Activated CD4-positive, alpha-beta T cell treated with anti-CD3 and anti-CD28 coated beads for 36 hours (primary cell): ENCODE measurements around the gene ZNF710. TPM values are rescaled to one million over a fixed set of nuclear protein-coding genes. Genes with fewer than 3 reads are reported as not detected.
A peak's percentile ranks its signal among the peaks of the same experiment; 100 is the strongest.

Source experiments
- ATAC-seq: fragments of 200-7000 bp; cut with Tn5 transposase; one replicate; pipeline ENCODE4 v1.10.0; 2021; ENCODE audit warnings: mild to moderate bottlenecking, moderate library complexity
- CTCF ChIA-PET: fragments of 350-600 bp; sonication (Branson Sonifier 250); formaldehyde crosslinking; loops from one replicate; lab custom pipeline; 2021; ENCODE audit warnings: antibody characterized with exemption; lab: Charles Lee
- POLR2A ChIA-PET: fragments of 350-600 bp; sonication (Branson Sonifier 250); formaldehyde crosslinking; loops from one replicate; lab custom pipeline; 2021; ENCODE audit warnings: antibody characterized with exemption, inconsistent platforms; lab: Charles Lee
- DNase-seq: peaks from one replicate; pipeline ENCODE4 v3.0.0-alpha.2; 2020
- H3K27ac Mint-ChIP-seq: one replicate; pipeline ENCODE4 v1.8.0; 2021; ENCODE audit warnings: mixed read lengths
- H3K27me3 Mint-ChIP-seq: one replicate; pipeline ENCODE4 v1.8.0; 2021; ENCODE audit warnings: mixed read lengths
- H3K36me3 Mint-ChIP-seq: one replicate; pipeline ENCODE4 v1.8.0; 2021; ENCODE audit warnings: low read depth, mixed read lengths
- H3K4me1 Mint-ChIP-seq: one replicate; pipeline ENCODE4 v1.8.0; 2021; ENCODE audit warnings: mixed read lengths
- H3K4me3 Mint-ChIP-seq: one replicate; pipeline ENCODE4 v1.8.0; 2021; ENCODE audit warnings: mild to moderate bottlenecking, moderate library complexity, mixed read lengths
- H3K9me3 Mint-ChIP-seq: one replicate; pipeline ENCODE4 v1.8.0; 2021; ENCODE audit warnings: low read depth, mixed read lengths
- intact Hi-C, 2 experiments: fragments of 100-400 bp; cut with DNase I in 1 of 2; cut with micrococcal nuclease in 1 of 2; formaldehyde crosslinking; loops; one replicate each; pipeline versions ENCODE4 v1.14.2 to v1.15.1; 2022 to 2024; cut with DNase I, micrococcal nuclease
- total RNA-seq, 2 experiments: library from RNA; stranded (reverse); gene quantifications; one replicate each; pipeline ENCODE4 v1.2.3, GENCODE V29; 2021

Gene ZNF710
- total RNA-seq, 2 experiments from 2014 or later = 22.8 to 34.9 TPM

DNA sequence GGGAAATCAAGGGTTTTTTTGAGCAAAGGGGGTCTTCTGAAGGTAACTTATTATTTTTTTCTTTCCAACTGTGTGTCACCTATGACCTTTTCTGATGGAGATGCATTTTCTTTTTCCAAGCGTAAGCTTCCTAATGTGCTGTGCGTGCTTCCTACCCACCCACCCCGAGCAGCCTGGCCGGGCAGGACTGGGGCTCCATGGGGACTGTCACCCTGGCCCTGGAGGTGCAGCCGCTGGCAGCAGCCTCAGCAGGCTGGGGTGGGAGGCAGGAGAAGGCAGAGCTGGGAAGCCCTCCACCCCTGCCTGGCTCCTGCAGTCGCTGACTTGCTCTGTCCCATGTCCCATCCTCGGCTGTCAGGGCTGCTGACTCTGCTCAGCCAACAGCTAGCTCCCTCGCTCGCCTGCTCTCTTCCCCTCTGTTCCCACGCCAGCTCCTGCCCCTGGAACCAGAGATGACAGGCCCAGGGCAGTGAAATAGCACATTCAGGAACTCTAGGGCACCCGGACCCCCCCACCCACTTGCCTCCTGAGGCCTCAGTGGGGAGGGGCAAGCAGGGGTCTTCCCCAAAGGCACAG is 79.8 kb downstream of the ZNF710 start:
- peaks cover 24% of the 10 kb centered on the region for H3K36me3 Mint-ChIP-seq
- H3K27ac Mint-ChIP-seq = no peak overlapping the region
- peaks cover 7% of the 10 kb centered on the region for H3K4me1 Mint-ChIP-seq
- ChIA-PET POLR2A (no interaction called here), CTCF (interaction anchor here (0.6 kb wide), 1 partner anchor 321 kb away, joined by 3 read pairs; no protein-coding TSS in a partner anchor)
- no peaks in the 10 kb centered on the region for H3K9me3 Mint-ChIP-seq
- no peak for DNase-seq
- no peak overlapping the region for H3K4me3 Mint-ChIP-seq
- intact Hi-C loops = no loop called here
- no peaks in the 10 kb centered on the region for H3K27me3 Mint-ChIP-seq
- no peak for ATAC-seq

DNA sequence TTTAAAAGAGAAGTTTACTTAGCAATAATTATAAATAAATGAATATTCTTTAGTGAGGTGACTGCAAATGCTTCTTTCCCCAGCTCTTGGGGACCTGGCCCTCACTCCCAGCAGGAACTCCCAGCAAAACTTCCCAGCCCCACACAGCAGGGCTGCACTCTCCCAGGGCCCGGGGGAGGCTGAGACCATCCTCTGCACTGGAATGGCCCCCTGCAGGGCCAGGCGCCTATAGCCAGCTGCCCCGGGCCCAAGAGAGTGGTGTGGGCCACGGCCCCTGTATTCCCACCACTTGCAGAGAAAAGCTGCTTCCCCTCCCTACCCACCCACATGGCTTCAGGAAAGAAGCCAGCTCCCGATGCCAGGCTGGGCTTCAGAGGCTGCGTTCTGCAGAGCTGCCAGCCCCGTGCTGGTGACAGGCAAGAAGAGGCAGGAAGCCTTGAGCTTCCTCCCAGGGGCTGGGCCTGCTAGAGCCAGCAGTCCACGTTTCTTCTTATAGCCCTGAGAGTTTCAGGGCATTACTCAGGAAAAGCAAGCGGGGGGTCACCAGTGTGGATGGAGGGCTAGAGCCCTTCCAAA is 81.1 kb downstream of the ZNF710 start:
- Mint-ChIP-seq H3K27me3 (no peaks in the 10 kb centered on the region), H3K4me1 (peaks cover 7% of the 10 kb centered on the region), H3K4me3 (no peak overlapping the region), H3K36me3 (peaks cover 28% of the 10 kb centered on the region), H3K9me3 (no peaks in the 10 kb centered on the region), H3K27ac (no peak overlapping the region)
- intact Hi-C loops = no loop called here
- DNase-seq = no peak
- ChIA-PET CTCF (interaction anchor here (0.5 to 1.8 kb wide), 4 partner anchors 11 to 321 kb away, joined by 3 to 5 read pairs (median 3); no protein-coding TSS in a partner anchor), POLR2A (no interaction called here)
- ATAC-seq = no peak

GRCh38 chr15:90083419-90083818 is 82.3 kb downstream of the ZNF710 start:
- ChIA-PET POLR2A (no interaction called here), CTCF (interaction anchor here (1.8 kb wide), 1 partner anchor 323 kb away, joined by 5 read pairs; no protein-coding TSS in a partner anchor)
- H3K36me3 Mint-ChIP-seq = peaks cover 35% of the 10 kb centered on the region
- peaks cover 9% of the 10 kb centered on the region for H3K4me1 Mint-ChIP-seq
- intact Hi-C loops = no loop called here
- H3K27me3 Mint-ChIP-seq = no peaks in the 10 kb centered on the region
- ATAC-seq = no peak
- no peak for DNase-seq
- no peak overlapping the region for H3K27ac Mint-ChIP-seq
- H3K4me3 Mint-ChIP-seq = no peak overlapping the region
- no peaks in the 10 kb centered on the region for H3K9me3 Mint-ChIP-seq

DNA sequence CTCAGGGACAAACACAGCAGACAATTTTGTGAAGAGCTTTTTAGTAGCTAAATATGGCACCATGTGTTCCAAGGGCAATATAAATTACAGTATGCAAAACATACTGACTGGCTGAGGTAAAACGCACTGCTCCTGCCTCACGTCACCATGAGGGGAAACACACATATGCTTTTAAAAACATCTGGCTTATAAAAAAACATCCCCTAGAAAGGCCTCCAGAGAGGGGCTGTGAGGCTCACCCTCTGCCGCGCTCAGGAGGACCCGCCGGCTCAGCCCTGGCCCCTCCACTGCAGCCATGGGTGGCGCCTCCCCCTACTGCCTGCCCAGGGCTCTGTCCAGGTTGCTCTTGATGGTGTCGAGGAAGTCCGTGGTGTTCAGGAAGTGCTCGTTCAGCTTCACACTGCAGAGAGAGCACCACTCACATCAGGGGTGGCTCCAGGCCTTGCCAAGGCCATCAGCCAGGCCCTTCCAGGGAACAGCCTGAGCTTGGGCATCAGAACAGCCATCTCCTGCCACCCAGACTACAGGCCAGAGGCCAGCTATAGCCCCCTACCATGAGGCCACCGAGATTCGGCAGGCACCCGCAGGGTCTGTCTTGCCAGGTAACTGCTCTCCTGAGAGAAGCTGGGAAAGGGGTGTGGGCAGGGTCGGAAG is 83.0 kb downstream of the ZNF710 start:
- H3K9me3 Mint-ChIP-seq = no peaks in the 10 kb centered on the region
- POLR2A ChIA-PET = interaction anchor here (0.7 kb wide), 1 partner anchor 10 kb away, joined by 5 read pairs; no protein-coding TSS in a partner anchor
- peaks cover 6% of the 10 kb centered on the region for H3K4me1 Mint-ChIP-seq
- DNase-seq (no peak), ATAC-seq (no peak)
- no peaks in the 10 kb centered on the region for H3K27me3 Mint-ChIP-seq
- CTCF ChIA-PET = interaction anchor here (0.5 to 1.8 kb wide), 6 partner anchors 12 to 733 kb away, joined by 3 to 5 read pairs (median 4); no protein-coding TSS in a partner anchor
- H3K27ac Mint-ChIP-seq = peak overlapping the region; percentile 17
- H3K4me3 Mint-ChIP-seq = no peak overlapping the region
- H3K36me3 Mint-ChIP-seq = peaks cover 34% of the 10 kb centered on the region
- intact Hi-C loops = no loop called here

DNA sequence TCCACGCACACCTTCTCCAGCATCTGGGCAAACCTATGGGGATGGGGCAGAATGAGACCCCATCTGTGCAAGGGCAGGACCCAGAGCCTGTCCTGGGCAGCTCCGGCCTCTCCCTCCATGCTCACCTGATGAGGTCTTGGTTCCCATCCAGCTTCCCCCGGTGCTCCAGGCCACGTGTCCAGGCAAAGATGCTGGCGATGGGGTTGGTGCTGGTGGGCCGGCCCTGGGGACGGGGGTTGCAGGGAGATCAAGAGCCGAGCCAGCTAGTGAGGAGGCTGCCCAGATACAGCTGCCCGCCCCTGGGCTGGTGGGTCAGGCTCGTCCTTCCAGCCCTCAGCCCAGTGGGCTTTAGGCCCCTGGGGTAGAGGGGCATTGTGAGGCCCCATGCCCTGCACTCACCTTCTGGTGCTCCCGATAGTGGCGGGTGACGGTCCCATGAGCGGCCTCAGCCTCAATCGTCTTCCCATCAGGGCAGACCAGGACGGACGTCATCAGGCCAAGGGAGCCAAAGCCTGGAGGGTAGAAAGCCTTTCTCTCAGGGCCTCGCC is 83.8 kb downstream of the ZNF710 start:
- Mint-ChIP-seq H3K4me1 (peaks cover 6% of the 10 kb centered on the region), H3K27ac (no peak overlapping the region), H3K36me3 (peaks cover 42% of the 10 kb centered on the region), H3K9me3 (no peaks in the 10 kb centered on the region), H3K4me3 (no peak overlapping the region), H3K27me3 (no peaks in the 10 kb centered on the region)
- ChIA-PET CTCF (interaction anchor here (0.5 to 3.1 kb wide), 10 partner anchors 11 to 210 kb away, joined by 3 to 12 read pairs (median 4); no protein-coding TSS in a partner anchor), POLR2A (no interaction called here)
- ATAC-seq = no peak
- DNase-seq = no peak
- intact Hi-C loops = loop anchor here in 1 of 2 experiments (5.0 kb wide), 1 partner anchor 323 kb away; no protein-coding TSS in a partner anchor

DNA sequence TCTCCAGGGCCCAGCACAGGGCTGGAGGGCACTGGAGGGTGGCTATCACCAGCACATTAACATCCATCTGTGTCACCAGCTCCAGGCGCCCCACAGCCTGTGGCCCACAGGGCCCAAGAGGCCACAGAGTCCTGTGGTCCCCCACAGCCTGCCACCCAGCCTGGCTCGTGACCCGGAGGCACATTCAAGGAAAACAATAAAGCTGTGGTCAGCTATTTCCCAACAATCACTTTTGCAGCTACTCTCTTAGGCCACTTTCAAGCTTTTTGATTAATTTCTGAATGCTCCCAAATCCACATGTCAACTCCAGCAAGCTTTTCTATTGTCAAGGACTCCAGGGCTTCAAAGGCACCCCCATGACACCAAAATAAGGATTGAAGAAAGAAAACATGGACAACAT is 84.4 kb downstream of the ZNF710 start:
- POLR2A ChIA-PET = no interaction called here
- H3K9me3 Mint-ChIP-seq = no peaks in the 10 kb centered on the region
- H3K27ac Mint-ChIP-seq = no peak overlapping the region
- H3K27me3 Mint-ChIP-seq = no peaks in the 10 kb centered on the region
- DNase-seq = no peak
- H3K36me3 Mint-ChIP-seq = peaks cover 41% of the 10 kb centered on the region
- no peak for ATAC-seq
- intact Hi-C loops = loop anchor here in 1 of 2 experiments (5.0 kb wide), 1 partner anchor 323 kb away; no protein-coding TSS in a partner anchor
- H3K4me3 Mint-ChIP-seq = no peak overlapping the region
- H3K4me1 Mint-ChIP-seq = peaks cover 6% of the 10 kb centered on the region
- CTCF ChIA-PET = interaction anchor here (0.8 to 3.1 kb wide), 13 partner anchors 11 to 211 kb away, joined by 3 to 12 read pairs (median 4); partner anchors contain the start of gene AP3S2

GRCh38 chr15:90086868-90087268 is 85.7 kb downstream of the ZNF710 start:
- CTCF ChIA-PET = interaction anchor here (0.6 to 3.1 kb wide), 20 partner anchors 9 to 352 kb away, joined by 3 to 12 read pairs (median 4); partner anchors contain the start of gene IDH2
- POLR2A ChIA-PET = interaction anchor here (0.7 kb wide), 1 partner anchor 15 kb away, joined by 5 read pairs; the partner anchor contains the start of gene IDH2
- H3K27ac Mint-ChIP-seq = peak overlapping the region; percentile 75
- H3K4me3 Mint-ChIP-seq = no peak overlapping the region
- DNase-seq = peak; percentile 75
- H3K27me3 Mint-ChIP-seq = no peaks in the 10 kb centered on the region
- no peaks in the 10 kb centered on the region for H3K9me3 Mint-ChIP-seq
- H3K36me3 Mint-ChIP-seq = peaks cover 43% of the 10 kb centered on the region
- intact Hi-C loops = loop anchor here (1.0 to 5.0 kb wide), 7 partner anchors 15 to 347 kb away; partner anchors contain the start of gene IDH2 (in 1 of the 2)
- peaks cover 6% of the 10 kb centered on the region for H3K4me1 Mint-ChIP-seq
- peak; percentile 79 for ATAC-seq

DNA sequence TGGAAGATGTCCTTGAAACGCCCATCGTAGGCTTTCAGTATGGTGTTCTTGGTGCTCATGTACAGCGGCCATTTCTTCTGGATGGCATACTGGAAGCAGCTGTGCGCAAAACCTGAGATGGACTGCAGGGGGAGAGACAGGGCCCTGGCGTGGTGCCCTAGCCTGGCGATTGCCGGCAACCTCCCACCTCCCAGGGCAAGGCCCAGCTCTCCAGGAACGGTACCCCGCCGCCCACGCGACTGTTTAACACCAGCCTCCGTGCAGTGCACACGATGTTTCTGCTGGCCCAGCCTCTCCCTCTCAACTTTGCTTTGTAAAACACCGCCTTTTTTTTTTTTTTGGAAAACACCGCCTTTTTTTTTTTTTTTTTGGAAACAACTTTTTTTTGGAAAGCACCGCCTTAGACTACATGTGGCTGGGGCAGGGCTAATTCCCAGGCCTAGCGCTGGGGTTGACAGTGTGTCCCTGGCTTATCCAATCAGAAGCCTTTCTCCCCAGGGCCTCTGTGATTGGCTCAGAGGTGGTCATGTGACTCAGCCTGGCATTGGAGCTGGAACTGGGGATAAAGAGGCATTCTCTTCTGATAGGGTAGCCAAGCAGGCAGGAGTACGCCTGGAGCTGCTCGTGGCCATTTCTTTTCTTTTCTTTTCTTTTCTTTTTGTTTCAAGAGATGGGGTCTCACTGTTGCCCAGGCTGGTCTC is 86.5 kb downstream of the ZNF710 start:
- peak; percentile 73 for ATAC-seq
- Mint-ChIP-seq H3K27me3 (no peaks in the 10 kb centered on the region), H3K9me3 (no peaks in the 10 kb centered on the region), H3K36me3 (peaks cover 44% of the 10 kb centered on the region), H3K27ac (no peak overlapping the region), H3K4me3 (no peak overlapping the region), H3K4me1 (peaks cover 8% of the 10 kb centered on the region)
- DNase-seq = peak; percentile 69
- intact Hi-C loops = loop anchor here (1.0 to 5.0 kb wide), 6 partner anchors 15 to 347 kb away; partner anchors contain the start of gene IDH2 (in 1 of the 2)
- ChIA-PET POLR2A (interaction anchor here (0.7 kb wide), 1 partner anchor 15 kb away, joined by 5 read pairs; the partner anchor contains the start of gene IDH2), CTCF (interaction anchor here (0.6 to 3.1 kb wide), 22 partner anchors 9 to 414 kb away, joined by 3 to 12 read pairs (median 4); partner anchors contain the start of gene IDH2)

- POLR2A ChIA-PET = no interaction called here
- CTCF ChIA-PET = interaction anchor here (0.6 to 1.2 kb wide), 2 partner anchors 9 to 140 kb away, joined by 3 to 4 read pairs; no protein-coding TSS in a partner anchor
- Mint-ChIP-seq H3K27me3 (no peaks in the 10 kb centered on the region), H3K4me3 (no peak overlapping the region), H3K27ac (peak overlapping the region; percentile 2), H3K36me3 (peaks cover 39% of the 10 kb centered on the region), H3K4me1 (peaks cover 22% of the 10 kb centered on the region), H3K9me3 (no peaks in the 10 kb centered on the region)
- DNase-seq (no peak), ATAC-seq (no peak)
- intact Hi-C loops = no loop called here
Measured at GRCh38 chr15:90090226-90090848, 89.2 kb downstream of the ZNF710 start.
